Body of pancreas (tissue), 4 donors: ENCODE measurements around the gene EFCAB5. TPM values are rescaled to one million over a fixed set of nuclear protein-coding genes. Genes with fewer than 3 reads are reported as not detected.
"Not testable (repeated sequence)": the region's sequence is repeated elsewhere in the genome, so short reads cannot be mapped to it uniquely, and the experiment has no call there.

Source experiments
- ATAC-seq: fragments of 150-250 bp; one replicate; pipeline ENCODE4 v1.9.1; 2016
- DNase-seq, 4 donors: peaks; one replicate each; pipeline ENCODE4 v3.0.0-alpha.2; 2019
- H3K27ac ChIP-seq, 4 donors: fragments of 200-600 bp; sonication (generic); 1 replicate in 3 of 4; 2 replicates in 1 of 4; pipeline versions ENCODE4 v1.5.1 to v1.6.1; 2016 to 2019; ENCODE audit warnings: mild to moderate bottlenecking in 1 of 4, mixed read lengths in 1 of 4, moderate library complexity in 1 of 4
- H3K27me3 ChIP-seq, 2 donors: fragments of 200-600 bp; sonication (generic); one replicate each; pipeline ENCODE4 v1.6.0; 2016; ENCODE audit warnings: mild to moderate bottlenecking in 1 of 2
- H3K36me3 ChIP-seq, 2 donors: fragments of 200-600 bp; sonication (generic); replicated peaks in 1 of 2; 2 replicates each; pipeline ENCODE4 v1.5.1; 2016; ENCODE audit warnings: low read depth in 2 of 2; ENCODE audit not compliant: insufficient read depth in 1 of 2
- H3K4me1 ChIP-seq: fragments of 200-600 bp; sonication (generic); one replicate; pipeline ENCODE4 v1.6.0; 2016
- H3K4me3 ChIP-seq, 2 donors: fragments of 200-600 bp; sonication (generic); 1 replicate in 1 of 2; 2 replicates in 1 of 2; pipeline ENCODE4 v1.5.1; 2016 to 2019
- H3K9me3 ChIP-seq, 3 donors: fragments of 200-600 bp; sonication (generic); 1 replicate in 2 of 3; 2 replicates in 1 of 3; pipeline ENCODE4 v1.5.1; 2016
- POLR2A ChIP-seq, 3 donors: fragments of 450-650 bp; IDR thresholded peaks; one replicate each; pipeline ENCODE4 v1.6.1; 2016; ENCODE audit warnings: antibody characterized with exemption in 3 of 3, mild to moderate bottlenecking in 2 of 3
- WGBS, 2 donors: methylation state at CpG; one replicate each; pipeline ENCODE4 v1.1.5; 2017; 5-methylcytosine and 5-hydroxymethylcytosine counted together
- intact Hi-C: fragments of 100-400 bp; cut with DNase I; formaldehyde crosslinking; loops from one replicate; pipeline ENCODE4 v1.15.1; 2023
- total RNA-seq, 2 donors: library from RNA; depleted of rRNA; stranded (reverse); fragments of >200 nt; gene quantifications; one replicate each; pipeline ENCODE4 v1.1.0, GENCODE V29; 2016
- TF ChIP-seq, protein P1 (sequence below), 7 experiments: fragments of 450-650 bp in 4 of 7; fragments of 200-600 bp in 3 of 7; sonication (generic) in 3 of 7; IDR thresholded peaks; one replicate each; pipeline ENCODE4 v1.5.1; 2016 to 2019; ENCODE audit warnings: antibody characterized with exemption in 7 of 7

The EFCAB5 gene
- total RNA-seq, 2 donors from 2014 or later = under 0.01 TPM; not detected in 1

DNA sequence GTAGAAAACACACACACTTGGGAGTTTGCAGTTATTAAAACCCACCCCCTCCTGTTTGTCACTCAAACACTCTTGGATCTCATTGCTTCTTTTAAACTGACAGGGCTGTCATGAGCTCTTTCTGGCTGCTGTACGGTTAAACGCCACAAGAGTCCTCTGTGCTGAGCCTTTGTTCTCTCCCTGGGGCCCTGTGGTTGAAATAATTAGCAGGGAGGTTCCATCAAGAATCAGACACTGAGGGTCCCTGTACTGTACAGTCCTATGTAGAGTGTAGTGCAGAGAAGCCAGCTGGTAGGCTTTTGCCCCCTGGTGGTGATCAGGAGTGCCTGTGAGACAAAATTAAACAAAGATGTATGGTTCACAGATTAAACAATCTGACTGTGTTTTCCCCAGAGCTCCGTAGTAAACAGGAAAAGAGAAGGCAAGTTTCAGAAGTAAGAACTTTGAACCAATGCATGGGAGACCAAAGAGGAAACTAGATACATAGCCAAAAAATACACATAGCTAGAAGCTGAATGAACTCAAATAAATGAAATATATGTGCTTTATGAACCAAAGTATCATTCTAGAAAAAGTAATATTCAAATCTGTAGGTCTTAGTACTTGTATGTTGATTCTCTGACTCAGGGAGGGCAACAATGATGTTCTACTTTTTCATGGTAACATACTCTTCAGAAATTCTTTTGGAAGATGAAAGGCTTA, 10.1 kb upstream of the EFCAB5 start:
- Histone ChIP-seq H3K4me1 (peaks cover 27% of the 10 kb centered on the region), H3K9me3 (no peaks in the 10 kb centered on the region), H3K4me3 (no peak overlapping the region), H3K27ac (peak overlapping the region in 3 of 4 donors; percentile 4 to 98 (median 97)), H3K27me3 (no peaks in the 10 kb centered on the region), H3K36me3 (no peaks in the 10 kb centered on the region)
- ATAC-seq (peak; percentile 63), DNase-seq (peak; percentile 64 to 83 (median 76))
- WGBS, 2 donors = 0% methylated on average over 3 of the region's 3 CpGs
- TF ChIP-seq, protein P1, sequence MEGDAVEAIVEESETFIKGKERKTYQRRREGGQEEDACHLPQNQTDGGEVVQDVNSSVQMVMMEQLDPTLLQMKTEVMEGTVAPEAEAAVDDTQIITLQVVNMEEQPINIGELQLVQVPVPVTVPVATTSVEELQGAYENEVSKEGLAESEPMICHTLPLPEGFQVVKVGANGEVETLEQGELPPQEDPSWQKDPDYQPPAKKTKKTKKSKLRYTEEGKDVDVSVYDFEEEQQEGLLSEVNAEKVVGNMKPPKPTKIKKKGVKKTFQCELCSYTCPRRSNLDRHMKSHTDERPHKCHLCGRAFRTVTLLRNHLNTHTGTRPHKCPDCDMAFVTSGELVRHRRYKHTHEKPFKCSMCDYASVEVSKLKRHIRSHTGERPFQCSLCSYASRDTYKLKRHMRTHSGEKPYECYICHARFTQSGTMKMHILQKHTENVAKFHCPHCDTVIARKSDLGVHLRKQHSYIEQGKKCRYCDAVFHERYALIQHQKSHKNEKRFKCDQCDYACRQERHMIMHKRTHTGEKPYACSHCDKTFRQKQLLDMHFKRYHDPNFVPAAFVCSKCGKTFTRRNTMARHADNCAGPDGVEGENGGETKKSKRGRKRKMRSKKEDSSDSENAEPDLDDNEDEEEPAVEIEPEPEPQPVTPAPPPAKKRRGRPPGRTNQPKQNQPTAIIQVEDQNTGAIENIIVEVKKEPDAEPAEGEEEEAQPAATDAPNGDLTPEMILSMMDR (IDR thresholded peaks at IDR 0.05) = peak; percentile 66 to 90 (median 81)
- no peak for TF ChIP-seq POLR2A (IDR thresholded peaks at IDR 0.05)
- intact Hi-C loops = no loop called here

DNA sequence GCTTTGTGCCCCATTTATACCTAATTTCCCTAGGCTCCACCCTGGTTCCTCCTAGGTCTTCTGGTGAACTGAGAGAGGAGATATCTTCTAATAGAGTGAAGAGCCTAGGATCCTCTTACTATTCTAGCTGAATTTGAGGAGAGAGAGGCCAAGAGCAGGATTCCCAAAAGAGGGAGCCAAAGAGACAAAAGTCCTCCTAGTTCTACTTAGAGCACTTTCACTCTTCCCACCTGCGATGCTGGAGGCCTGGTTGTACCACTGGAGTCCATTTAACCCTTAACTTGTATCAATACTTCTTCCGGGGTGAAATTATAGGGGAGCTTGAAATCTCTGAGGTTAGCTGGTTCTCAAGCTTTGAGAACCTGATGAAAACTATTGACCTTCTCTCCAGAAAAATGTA, 8.1 kb upstream of the EFCAB5 start:
- no peak overlapping the region for H3K4me3 ChIP-seq
- no peak overlapping the region for H3K27ac ChIP-seq
- H3K27me3 ChIP-seq = no peaks in the 10 kb centered on the region
- no peaks in the 10 kb centered on the region for H3K36me3 ChIP-seq
- intact Hi-C loops = no loop called here
- H3K9me3 ChIP-seq = no peaks in the 10 kb centered on the region
- ATAC-seq (no peak), DNase-seq (no peak)
- TF ChIP-seq, protein P1 (IDR thresholded peaks at IDR 0.05) = no peak
- no peak for TF ChIP-seq POLR2A (IDR thresholded peaks at IDR 0.05)
- H3K4me1 ChIP-seq = peaks cover 18% of the 10 kb centered on the region
- 35 to 43% methylated on average over 2 of the region's 2 CpGs for WGBS, 2 donors

DNA sequence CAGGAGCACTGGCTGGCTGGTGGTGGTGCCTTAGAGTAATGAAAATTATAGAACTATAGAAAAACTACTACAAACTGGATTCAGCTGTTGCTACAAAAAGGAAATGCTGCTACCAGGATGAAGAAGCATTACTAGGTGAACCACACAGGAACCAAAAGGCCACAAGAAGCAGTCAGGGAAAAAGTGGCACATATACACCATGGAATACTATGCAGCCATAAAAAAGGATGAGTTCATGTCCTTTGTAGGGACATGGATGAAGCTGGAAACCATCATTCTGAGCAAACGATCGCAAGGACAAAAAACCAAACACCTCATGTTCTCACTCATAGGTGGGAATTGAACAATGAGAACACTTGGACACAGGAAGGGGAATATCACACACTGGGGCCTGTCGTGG, 5.5 kb upstream of the EFCAB5 start:
- H3K27ac ChIP-seq, DNase-seq, H3K27me3 ChIP-seq, ATAC-seq, H3K4me3 ChIP-seq, H3K9me3 ChIP-seq, H3K36me3 ChIP-seq: not testable (repeated sequence)
- intact Hi-C loops = loop anchor here (5.0 kb wide), 1 partner anchor 129 kb away; no protein-coding TSS in a partner anchor
- 78 to 87% methylated on average over 3 of the region's 3 CpGs for WGBS, 2 donors
- peaks cover 11% of the 10 kb centered on the region for H3K4me1 ChIP-seq

DNA sequence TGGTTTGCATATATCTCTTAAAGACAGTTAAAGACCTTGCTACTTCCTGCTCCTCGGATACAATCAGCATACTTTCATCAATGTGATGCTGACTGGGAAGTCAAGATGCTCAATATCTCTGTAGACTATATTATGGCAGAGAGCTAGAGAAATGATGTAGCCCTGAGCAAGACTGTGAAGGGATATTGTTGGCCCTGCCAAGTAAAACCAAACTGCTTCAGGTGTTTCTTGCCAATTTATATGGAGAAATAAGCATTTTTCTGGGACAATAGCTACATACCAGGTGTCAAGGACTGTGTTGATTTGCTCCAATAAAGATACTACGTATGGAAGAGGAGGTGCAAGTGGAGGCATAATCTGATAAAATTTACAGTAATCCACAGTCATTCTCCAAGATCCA, 4.7 kb upstream of the EFCAB5 start:
- WGBS, 2 donors = 69 to 73% methylated on average over 2 of the region's 2 CpGs
- no peaks in the 10 kb centered on the region for H3K27me3 ChIP-seq
- ATAC-seq (no peak), DNase-seq (no peak)
- H3K9me3 ChIP-seq = no peaks in the 10 kb centered on the region
- H3K4me3 ChIP-seq = no peak overlapping the region
- TF ChIP-seq POLR2A (IDR thresholded peaks at IDR 0.05) = no peak
- TF ChIP-seq, protein P1 (IDR thresholded peaks at IDR 0.05) = no peak
- intact Hi-C loops = loop anchor here (5.0 kb wide), 1 partner anchor 129 kb away; no protein-coding TSS in a partner anchor
- H3K36me3 ChIP-seq = no peaks in the 10 kb centered on the region
- H3K27ac ChIP-seq = no peak overlapping the region
- peaks cover 3% of the 10 kb centered on the region for H3K4me1 ChIP-seq

DNA sequence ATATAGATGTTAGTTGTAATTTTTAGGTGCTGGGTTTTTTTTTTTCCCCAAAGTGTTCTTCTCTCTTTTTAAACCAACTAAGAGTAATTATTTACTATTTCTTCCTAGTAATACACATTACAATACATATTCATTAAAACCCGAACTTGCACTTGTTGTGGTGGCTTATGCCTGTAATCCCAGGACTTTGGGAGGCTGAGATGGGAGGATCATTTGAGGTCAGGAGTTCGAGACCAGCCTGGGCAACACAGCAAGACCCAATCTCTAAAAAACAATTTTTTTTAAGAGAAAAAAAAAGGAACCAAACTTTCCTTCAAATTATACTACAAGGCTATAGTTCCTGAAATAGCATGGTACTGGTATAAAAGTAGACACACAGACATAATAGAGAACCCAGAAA, 3.8 kb downstream of the EFCAB5 start:
- no peaks in the 10 kb centered on the region for H3K4me1 ChIP-seq
- DNase-seq (no peak), ATAC-seq (no peak)
- WGBS, 2 donors = 80 to 89% methylated on average over 2 of the region's 2 CpGs
- H3K27me3 ChIP-seq = no peaks in the 10 kb centered on the region
- H3K9me3 ChIP-seq = no peaks in the 10 kb centered on the region
- TF ChIP-seq, protein P1 (IDR thresholded peaks at IDR 0.05) = no peak
- TF ChIP-seq POLR2A (IDR thresholded peaks at IDR 0.05) = no peak
- no peak overlapping the region for H3K27ac ChIP-seq
- intact Hi-C loops = no loop called here
- H3K36me3 ChIP-seq = no peaks in the 10 kb centered on the region
- no peak overlapping the region for H3K4me3 ChIP-seq
